KBM-7 (cell line): Measurements from ENCODE around the gene ABR.
"Not testable (repeated sequence)": the region's sequence is repeated elsewhere in the genome, so short reads cannot be mapped to it uniquely, and the experiment has no call there.

Experiments used
- DNase-seq: peaks from one replicate; pipeline ENCODE4 v3.0.0-alpha.2; 2015
- in situ Hi-C: fragments of 300-500 bp; cut with MboI; formaldehyde crosslinking; loops from 2 replicates; pipeline ENCODE4 v1.14.3; 2020; ENCODE audit warnings: low sequenced_read_pairs, low pct_unique_long_range_greater_than_20kb, mixed read lengths

Gene ABR

GRCh38 chr17:1008008-1008761 is 171.6 kb downstream of the ABR start:
- DNase-seq = no peak
- in situ Hi-C loops = no loop called here

DNA sequence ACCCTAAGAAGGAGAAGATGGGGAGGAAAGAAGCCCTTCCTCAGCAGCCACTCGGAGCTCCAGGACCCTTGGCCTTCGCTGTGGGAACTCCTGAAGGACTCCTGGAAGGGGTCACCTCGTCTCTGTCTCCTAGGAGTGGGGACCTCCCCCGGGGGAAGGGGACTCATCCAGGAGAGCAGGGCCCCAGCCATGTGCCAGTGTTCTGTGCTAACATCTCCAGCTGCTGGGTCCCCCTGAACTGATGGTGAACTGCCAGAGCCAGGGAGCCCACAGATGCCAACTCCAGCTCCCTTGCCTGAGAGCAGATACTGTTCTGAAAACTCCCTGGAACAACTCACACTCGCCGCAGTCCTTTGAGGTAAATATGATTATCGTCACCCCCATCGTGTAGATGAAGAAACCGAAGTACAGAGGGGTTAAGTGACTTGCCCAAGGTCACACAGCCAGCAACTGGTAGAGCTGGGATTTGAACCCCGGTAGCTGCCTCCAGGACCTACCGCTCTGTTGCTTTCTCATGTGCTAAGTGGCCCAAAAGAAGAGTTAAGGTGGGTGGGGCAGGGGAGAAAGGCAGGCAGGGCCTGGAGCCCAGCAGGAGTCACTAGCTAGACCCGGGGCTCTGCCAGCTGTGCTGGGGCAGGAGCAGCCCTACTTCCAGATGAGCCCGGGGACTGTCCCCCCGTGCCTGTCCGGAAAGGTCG is 172.3 kb downstream of the ABR start:
- DNase-seq = no peak
- in situ Hi-C loops = no loop called here

DNA sequence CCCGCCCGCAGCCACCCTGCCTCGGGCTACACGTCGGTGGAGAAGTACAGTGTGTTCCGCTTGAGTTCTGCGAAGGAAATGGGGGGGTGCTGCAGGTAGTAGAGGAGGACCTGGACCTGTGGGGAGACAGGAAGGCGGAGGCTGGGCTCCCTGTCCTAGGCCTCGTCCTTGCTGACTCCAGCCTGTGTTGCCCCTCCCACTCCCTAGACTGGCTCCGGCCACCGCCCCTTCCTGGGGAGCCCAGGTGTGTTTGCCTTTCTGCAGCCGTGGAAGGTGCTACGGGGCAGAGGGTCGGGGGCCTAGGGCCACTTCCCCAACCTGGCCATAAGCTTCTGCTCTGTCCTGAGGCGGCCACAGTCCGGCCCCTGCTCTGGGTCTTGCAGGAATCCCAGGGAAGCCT is 173.7 kb downstream of the ABR start:
- no peak for DNase-seq
- in situ Hi-C loops = no loop called here

DNA sequence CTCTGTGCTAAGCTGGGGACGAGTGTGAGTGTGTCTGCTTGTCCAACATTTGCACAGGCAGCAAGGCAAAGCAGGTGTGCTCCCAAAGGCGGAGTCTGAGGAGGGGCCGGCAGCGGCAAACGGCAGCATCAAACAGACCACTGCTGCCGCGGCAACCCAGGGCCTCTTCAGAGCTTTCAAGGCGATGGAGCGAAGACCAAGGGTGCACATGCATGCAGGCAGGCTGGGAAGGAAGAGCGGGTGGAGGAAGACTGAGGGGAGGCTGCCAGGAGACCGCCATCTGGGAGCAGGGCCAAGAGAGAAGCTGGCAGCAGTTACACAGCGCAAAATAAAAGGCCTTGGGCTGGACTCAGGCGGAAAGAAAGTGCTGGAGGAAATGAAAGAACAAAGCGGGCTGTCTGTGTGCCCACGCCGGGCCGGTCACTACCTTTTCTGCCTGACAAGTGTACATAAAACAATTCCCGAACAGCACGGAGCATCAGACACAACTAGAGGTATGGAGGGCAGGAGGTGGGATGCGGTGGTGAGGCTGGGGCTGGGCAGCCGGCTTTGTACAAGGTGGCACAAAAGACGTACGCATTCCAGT is 174.3 kb downstream of the ABR start:
- in situ Hi-C loops = no loop called here
- DNase-seq = no peak

DNA sequence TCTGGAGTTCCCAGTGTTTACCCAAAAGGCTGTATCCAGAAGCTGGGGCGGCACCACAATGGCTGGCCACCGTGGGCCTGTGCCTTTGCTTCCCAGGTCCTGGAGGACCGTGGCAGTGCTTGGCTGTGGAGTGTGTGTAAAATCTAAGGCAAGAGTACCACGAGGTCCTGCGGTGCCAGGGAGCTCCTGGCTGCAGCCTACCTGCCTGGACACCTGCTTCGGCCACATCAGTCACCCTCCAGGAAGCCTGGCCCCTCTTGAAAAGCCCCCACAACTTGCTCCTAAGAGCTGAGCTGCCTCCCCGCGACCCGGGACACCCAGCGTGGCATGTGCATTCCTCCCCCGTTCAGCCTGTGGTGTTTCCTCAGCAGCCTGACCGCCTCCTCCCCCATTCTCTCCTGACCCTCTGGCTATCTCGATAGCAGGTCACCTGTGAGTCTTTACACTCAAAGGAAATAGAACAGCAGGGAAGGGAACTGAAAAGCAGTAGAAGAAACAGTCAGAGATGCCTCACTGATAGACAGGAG is 174.9 kb downstream of the ABR start:
- in situ Hi-C loops = no loop called here

DNA sequence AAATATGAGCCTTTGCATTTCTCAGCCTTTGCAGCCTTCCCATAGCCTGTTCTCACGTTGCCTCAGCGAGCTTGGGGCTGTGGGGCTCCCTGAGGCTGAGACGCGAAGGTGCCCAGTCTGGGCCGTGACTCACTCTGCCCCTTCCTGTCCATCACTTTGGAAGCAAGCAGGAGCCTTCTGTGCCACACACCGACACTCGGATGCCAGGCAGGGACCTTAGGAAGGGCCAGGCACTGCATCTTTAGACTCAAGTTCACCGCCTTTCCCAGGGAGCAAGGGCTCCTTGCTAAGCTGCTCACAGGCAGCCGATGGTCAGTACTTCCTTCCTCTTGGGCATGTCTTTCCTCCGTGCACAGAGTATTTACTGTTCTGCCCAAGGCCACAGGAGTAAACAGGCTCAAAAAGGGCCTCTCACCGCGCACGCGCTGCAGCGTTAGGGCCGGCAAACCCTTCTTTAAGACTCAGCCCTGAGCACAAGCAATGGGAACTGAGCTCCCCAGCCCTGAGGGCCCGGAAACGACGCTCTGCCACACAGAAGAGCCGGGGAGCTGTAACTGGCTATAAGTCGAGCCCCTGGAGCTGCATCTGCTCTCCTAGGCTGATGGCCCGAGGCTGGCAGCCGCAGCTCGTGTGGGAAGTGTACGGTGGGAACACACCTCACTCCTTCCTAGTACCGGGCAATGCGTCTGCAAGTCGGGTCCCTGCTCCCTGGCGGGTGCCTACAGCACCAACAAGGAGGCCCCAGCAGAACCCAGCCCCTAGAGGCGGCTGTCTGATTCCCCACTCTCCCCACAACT is 175.6 kb downstream of the ABR start:
- DNase-seq = no peak
- in situ Hi-C loops = no loop called here

More for the DNA sequence above, 174.9 kb downstream of the ABR start:
- DNase-seq = no peak

DNA sequence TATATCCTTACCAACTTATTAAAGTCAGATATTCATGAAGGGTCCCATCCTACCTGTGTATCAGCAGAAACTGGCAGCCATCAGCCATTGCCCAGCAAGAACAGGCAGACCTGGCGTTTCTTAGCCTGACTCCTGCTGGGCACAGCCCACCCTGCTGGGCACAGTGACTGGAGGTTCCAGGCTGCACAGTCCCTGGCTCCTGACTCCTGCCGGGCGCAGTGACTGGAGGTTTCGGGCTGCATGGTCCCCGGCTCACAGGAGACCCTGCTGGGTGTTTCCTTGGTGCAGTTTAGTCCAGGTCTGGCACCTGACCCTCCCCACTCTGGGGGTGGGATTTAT is 176.2 kb downstream of the ABR start:
- no peak for DNase-seq
- in situ Hi-C loops = no loop called here

GRCh38 chr17:1002771-1003555 is 176.8 kb downstream of the ABR start:
- in situ Hi-C loops = no loop called here
- no peak for DNase-seq

GRCh38 chr17:1002412-1002753 is 177.4 kb downstream of the ABR start:
- no peak for DNase-seq
- in situ Hi-C loops = no loop called here

DNA sequence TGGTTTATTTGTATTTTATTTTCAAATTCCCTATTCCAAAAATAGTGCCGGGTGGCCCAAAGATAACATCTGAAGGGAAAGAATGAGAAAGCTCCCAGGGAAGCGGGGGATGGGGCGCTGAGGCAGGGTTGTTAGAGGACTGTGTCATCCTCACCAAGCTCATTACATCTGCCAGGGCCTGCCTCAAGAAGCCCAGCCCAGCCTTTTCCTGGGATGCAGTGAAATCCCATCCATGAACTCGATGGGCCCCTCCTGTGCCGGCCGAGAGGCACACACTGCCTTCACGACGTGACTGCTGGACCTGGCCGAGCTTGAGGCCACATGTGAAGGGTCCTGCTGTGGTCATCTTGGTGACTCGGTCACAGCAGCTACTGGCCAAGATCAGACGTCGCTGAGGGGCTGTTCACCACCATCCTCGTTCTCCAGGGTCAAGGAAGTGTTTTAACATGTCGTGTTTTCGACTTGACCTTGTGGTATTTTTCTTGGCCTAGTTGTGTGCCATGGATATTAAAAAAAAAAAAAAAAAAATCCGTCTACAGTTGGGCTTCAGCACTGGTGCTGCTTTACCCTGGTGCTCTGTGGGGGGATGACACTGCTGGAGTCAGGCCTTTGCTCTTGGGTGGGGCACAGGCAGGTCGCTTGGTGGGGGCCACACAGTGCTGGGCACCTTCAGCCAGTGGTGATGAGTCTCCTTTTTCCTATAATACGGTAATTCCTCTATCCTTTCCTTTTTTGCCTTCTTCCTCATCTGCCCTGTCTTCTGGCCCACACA is 178.0 kb downstream of the ABR start:
- in situ Hi-C loops = no loop called here
- DNase-seq = no peak

DNA sequence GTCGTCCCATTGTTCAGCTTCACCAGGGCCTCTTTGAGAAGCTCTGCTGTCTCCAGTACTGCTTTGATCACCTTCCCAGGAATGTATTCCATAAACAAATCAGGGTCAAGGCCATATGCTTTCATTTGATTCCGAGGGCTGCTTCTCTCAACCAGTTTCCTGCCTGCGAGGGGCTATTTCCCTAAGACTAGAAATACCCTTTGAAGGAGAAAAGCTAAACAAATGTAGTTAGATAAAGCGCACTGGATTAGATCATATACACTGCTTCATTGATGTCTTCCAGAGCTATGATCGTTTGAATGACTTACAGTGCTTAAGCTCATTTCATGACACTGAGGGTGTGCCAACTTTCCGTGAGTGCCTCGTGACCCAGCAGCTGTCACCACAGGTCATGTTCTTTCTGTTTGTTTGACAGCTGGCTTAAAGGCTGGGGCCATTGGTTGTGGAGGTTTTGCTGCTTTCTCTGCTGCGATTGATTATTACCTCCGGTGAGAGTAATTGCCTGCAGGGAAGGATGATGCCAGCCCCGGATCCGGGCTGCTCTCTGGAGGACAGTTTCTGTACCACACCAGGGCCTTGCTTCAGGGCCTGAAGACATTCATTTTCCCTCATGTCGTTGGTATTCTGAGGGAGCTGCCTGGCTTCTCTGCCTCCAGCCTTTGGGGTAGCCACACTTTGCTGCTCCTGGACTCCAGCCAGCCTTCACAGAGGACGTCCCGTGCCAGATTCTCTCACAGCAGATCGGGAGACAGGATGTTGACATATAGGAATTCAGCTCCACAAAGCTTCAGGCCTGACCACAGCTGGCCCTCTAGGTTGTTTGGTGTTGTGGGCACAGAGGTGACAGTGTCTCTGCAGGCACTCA is 179.0 kb downstream of the ABR start:
- in situ Hi-C loops = no loop called here
- DNase-seq = no peak

DNA sequence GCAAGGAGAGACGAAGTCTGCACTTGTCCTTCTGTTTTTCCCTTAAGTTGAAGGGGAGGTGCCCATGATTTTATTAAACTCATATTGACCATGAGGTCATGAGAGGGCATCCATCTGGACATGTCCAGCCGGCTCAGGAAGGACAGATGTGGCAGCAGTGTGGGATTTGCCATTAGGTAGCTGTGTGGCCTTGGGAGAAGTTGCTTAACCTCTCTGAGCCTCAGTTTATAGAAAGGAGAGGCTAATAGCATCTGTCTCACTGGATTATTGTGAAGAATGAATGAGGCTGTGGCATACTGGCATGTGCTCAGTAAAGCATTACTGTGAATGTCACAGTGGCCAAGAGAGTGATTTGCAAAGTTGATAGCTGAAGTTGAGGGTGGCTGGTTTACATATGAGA is 181.7 kb downstream of the ABR start:
- DNase-seq = no peak
- in situ Hi-C loops = no loop called here

- DNase-seq = peak; percentile 100
- in situ Hi-C loops = no loop called here
These were observed 183.0 kb downstream of the ABR start, which contains the start of gene TIMM22 for GRCh38 chr17:996554-997344. Gene TIMM22 (plus strand): TSS chr17:997129. CDS start chr17:997143, 14 bp downstream.

GRCh38 chr17:995324-995723 is 184.5 kb downstream of the ABR start:
- DNase-seq, in situ Hi-C loops: not testable (repeated sequence)

GRCh38 chr17:992933-993332 is 186.8 kb downstream of the ABR start:
- in situ Hi-C loops = no loop called here
- no peak for DNase-seq

- in situ Hi-C loops = no loop called here
These were observed 191.2 kb downstream of the ABR start for GRCh38 chr17:988561-988960.

DNA sequence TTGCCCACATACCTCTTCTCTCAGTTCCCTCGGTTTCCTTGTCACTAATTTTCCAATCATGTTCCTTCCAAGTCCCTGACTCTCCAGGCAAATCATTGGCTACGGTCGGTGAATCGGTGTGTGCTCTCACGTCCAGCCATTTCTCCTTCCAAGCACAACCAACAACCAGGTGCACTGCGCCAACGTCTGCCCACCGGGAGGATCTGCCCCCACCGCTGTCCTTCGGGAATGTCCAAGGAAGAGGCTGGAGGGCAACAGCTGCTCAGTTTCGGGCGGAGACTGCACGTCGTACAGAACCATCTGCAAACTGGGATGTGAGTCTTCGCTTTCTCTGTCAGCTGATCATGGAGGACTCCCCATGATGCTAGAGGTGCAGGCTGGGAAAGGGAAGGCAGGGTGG is 191.8 kb downstream of the ABR start:
- in situ Hi-C loops = no loop called here
- DNase-seq = no peak

More at GRCh38 chr17:988561-988960, 191.2 kb downstream of the ABR start:
- no peak for DNase-seq
